ENCODE results near the gene WNT9B.

- TF ChIP-seq EZH2 (IDR thresholded peaks at IDR 0.05; ENCODE audit: low read depth, unreplicated experiment) (no peak), CTCF (conservative IDR thresholded peaks at IDR 0.05; ENCODE audit: low read depth in 2 of 2) (no peak), CREB1 (CRISPR knock-in tag; IDR thresholded peaks at IDR 0.05; ENCODE audit: low read depth) (no peak), EZH2phosphoT487 (IDR thresholded peaks at IDR 0.05; ENCODE audit: unreplicated experiment) (no peak), JUNB (IDR thresholded peaks at IDR 0.05; ENCODE audit: unreplicated experiment) (no peak), NANOG (IDR thresholded peaks at IDR 0.05; ENCODE audit: borderline replicate concordance) (no peak), REST (IDR thresholded peaks at IDR 0.05; ENCODE audit: unreplicated experiment) (no peak), POLR2AphosphoS5 (IDR thresholded peaks at IDR 0.05; ENCODE audit: low read depth) (no peak)
Measured at GRCh38 chr17:46922487-46922803, 71.1 kb downstream of the WNT9B start.

Measured in GM23338 (cell line).